G401 (cell line): Measurements from ENCODE around the gene HPCAL1. TPM values are rescaled to one million over a fixed set of nuclear protein-coding genes. Genes with fewer than 3 reads are reported as not detected.

Source experiments
- DNase-seq: peaks from one replicate; pipeline ENCODE4 v3.0.0-alpha.2; 2015; ENCODE audit warnings: low spot score
- in situ Hi-C: cut with HindIII; loops from 2 replicates; pipeline ENCODE4 v1.10.0; 2016; ENCODE audit warnings: low sequenced_read_pairs, mixed read lengths
- total RNA-seq: library from RNA; depleted of rRNA; stranded (reverse); fragments of >200 nt; shearing (Covaris generic); gene quantifications from 2 replicates; pipeline ENCODE4 v1.2.3, GENCODE V29; 2014

HPCAL1 gene
- total RNA-seq, 1 experiment from 2014 or later: 34.8 TPM

DNA sequence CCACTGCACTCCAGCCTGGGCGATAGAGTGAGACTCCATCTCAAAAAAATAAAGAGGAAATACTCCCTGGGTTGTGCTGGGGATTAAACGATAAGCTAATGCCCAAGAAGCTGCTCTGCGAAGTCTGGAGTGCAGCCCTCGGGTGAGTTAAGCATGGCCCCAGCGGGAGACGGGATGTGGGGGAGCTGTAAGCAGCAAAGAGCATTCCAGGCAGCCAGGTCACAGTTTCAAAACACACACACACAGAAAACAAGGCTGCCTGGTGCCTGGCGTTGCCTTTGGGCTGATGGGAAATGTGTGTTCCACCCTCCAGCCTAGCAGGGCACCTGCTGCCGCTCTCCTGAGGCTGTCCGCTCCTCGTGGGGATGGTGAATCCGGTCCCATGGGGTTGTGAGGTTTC is 121.3 kb downstream of the HPCAL1 start:
- in situ Hi-C loops: no loop called here

DNA sequence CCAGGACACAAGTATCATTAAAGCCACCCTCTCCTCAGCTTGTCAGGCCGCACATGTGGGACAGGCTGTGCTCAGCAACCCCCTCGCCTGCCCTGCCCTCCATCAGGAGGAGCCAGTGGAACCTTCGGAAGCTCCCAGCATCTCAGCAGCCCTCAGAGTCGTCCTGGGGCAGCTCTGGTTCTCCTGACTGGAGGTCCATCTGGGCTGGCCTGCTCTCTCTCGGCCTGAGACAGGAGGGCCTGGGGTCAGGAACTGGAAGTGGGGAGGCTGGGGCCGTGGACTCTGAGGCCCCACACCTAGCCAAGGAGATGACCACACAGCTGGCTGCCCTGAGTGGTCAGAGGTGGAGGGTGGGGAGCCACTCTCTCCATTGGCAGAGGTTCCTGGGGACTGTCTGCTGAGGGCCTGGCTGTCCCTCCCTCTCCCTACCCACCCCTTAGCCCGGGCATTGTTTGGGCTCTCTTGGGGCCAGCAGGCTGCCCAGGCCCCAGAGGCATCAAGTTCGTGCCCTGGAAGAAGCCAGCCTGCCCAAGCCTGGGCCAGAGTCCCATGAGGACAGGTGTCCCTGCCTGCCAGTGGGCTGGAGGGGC is 122.3 kb downstream of the HPCAL1 start:
- in situ Hi-C loops: loop anchor here (25.0 kb wide), 1 partner anchor 313 kb away; the partner anchor contains the start of gene RRM2
- DNase-seq: no peak

More for the DNA sequence above, 121.3 kb downstream of the HPCAL1 start:
- no peak for DNase-seq

DNA sequence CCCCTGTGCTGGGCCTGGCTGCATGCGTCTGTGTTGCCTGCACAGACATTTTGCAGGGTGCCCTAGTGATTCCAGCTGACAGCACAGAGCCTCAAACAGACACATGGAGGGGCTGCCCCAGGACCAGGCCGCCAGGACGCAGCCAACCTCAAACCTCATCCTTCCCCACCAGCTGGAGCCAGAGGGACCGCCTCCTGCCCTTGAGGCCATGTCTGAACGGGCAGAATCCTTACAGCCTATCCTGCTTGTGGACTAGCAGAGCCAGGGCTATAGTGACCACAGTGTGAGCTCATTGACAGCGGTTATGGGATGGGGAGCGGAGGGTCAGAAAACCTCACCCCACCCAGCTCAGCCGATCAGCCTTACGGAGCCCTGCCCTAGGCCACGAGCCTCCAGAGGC is 123.0 kb downstream of the HPCAL1 start:
- DNase-seq: no peak
- in situ Hi-C loops: loop anchor here (25.0 kb wide), 1 partner anchor 313 kb away; the partner anchor contains the start of gene RRM2

DNA sequence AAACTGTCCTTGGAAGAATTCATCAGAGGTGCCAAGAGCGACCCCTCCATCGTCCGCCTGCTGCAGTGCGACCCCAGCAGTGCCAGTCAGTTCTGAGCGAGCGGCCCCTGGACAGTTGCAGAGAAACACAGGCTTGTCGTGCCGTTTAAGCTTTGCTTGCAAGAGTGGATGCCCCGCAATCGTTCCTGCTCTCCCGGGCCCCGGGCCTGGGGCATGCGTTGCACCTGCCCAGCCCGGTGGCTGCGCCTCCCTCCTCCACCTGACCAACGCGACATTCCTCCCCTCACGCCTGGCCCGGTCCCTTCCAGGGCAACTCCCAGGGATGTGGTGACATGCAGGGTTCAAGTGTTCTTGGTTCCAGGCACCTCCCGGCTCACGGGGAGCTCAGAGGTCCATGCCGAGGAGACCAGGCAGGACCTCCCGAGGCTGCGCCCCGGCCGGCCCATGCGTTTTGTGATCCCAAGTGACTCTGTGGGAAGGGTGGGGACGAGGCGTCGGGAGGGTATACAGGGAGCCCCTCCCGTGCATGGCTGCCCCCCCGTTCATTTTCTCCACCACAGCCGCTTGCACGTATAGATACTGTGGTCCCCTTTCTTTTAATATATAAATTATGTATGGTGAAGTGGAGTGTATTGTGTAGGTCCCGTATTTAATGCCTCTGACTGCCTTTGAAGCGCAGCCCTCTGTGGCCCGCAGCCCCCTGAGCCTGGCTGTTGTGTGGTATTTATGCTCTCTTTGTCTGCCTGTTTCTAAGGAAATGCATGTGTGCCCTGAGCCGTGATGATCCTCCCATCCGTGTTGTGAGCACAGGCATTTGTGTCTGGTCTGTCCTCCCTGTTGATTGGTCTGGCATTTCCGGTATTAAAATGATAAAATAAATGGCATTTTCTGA is 124.3 kb downstream of the HPCAL1 start:
- no peak for DNase-seq
- in situ Hi-C loops: loop anchor here (25.0 kb wide), 1 partner anchor 315 kb away; the partner anchor contains the start of gene RRM2

DNA sequence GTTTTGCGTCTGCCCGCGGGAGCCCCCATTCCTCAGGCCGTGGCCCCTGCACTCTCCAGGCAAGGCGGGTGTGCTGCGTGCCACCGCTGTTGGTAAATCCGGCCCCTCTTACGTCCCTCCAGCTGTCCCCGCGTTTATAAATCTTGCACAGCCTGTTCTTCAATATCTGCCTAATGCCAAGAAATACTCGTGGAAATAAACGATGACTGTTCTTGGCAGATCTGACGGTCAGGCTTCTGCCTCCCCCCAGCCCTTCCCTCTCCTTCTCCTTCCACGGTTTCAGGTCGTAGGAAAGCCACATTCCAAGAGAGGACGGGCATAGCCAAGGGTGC is 124.9 kb downstream of the HPCAL1 start:
- in situ Hi-C loops: loop anchor here (25.0 kb wide), 1 partner anchor 315 kb away; the partner anchor contains the start of gene RRM2
- no peak for DNase-seq

DNA sequence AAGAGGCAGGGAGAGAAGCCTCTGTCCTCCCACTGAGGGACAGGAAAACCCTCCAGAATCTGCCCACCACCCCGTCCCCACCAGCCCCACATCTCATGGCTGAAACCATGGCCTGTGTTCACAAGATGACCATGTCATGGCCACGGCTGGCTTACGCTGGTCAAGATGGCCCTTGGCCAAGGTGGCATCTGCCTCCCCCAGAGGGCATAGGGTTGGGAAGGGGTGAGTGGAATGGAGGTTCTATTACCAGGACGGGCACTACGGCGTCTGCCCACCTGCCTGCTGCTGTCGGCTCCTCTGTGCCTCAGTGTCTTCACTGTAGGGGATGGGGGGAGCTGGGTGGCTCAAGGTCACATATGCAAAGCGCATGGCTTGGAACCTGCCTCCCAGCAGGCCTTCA is 125.7 kb downstream of the HPCAL1 start:
- no peak for DNase-seq
- in situ Hi-C loops: loop anchor here (25.0 kb wide), 1 partner anchor 316 kb away; the partner anchor contains the start of gene RRM2

DNA sequence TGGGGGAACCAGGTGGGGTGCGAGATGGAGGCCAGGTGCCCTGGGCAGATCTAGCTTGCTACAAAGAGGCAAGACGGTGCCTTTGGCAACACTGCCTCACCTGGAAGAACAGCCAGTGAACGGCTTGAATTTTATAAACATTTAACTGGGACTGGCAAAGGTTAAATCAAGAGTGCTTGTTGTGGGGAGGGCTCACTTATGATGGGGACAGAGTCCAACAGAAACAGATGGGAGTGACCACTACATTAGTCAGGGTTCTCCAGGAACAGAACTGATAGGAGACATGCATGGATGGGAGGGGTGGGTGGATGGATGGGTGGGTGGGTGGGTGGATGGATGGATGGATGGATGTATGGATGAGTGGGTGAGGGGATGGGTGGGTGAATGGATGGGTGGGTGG is 126.2 kb downstream of the HPCAL1 start:
- in situ Hi-C loops: loop anchor here (25.0 kb wide), 1 partner anchor 317 kb away; the partner anchor contains the start of gene RRM2
- DNase-seq: no peak

DNA sequence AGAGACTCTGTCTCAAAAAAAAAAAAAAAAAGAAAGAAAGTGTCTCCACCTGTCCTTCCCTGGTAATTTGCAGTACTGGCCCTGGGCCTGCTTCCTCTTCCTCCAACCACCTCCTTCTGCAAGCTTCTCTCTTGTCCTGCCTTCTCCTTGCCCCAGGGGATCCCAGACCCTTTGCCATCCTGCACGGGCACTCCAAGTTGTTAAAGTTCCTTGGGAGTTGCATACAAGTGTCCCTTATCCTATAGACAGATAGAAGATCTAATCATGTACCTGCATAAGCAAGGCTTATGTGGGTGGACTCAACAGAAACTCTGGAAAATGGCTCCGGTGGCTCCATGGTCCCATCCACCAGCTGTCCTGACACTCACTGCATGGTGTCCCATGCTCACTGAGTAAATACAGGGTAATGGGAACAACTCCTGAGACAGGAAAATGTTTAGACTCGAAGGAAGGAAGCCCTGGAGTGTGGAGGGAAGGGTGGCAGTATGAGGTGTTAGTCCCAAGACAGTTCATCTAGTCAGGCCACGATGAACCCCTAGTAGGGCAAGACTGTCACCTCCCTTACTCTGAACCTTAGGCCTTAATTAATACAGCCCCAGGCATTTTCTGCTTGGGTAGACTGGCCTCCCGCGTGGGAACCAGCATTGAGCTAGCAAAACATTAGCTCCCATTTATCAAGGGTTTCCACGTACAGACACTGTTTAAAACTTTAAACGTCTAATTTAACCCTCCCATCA is 128.3 kb downstream of the HPCAL1 start:
- DNase-seq: no peak
- in situ Hi-C loops: loop anchor here (25.0 kb wide), 1 partner anchor 319 kb away; the partner anchor contains the start of gene RRM2

DNA sequence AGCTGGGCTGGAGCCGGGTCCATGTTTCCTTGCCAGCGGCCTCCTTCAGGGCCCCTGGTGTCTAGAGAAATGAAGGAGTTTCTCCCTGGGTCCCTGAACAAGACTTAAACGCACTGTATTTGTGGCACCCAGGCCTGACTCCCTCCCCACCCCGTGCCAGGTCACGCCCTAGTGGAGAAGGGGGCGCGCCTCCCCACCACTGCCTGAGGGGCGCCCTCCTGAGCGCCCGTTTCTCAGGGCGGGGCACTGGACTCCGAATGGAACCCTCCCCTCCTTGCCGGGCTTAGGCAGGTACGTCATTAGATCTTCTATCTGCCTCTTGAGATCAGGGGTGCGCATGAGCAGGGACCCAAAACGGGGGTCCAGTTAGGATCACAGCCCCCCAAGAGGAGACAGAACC is 129.1 kb downstream of the HPCAL1 start:
- in situ Hi-C loops: loop anchor here (25.0 kb wide), 1 partner anchor 319 kb away; the partner anchor contains the start of gene RRM2

DNA sequence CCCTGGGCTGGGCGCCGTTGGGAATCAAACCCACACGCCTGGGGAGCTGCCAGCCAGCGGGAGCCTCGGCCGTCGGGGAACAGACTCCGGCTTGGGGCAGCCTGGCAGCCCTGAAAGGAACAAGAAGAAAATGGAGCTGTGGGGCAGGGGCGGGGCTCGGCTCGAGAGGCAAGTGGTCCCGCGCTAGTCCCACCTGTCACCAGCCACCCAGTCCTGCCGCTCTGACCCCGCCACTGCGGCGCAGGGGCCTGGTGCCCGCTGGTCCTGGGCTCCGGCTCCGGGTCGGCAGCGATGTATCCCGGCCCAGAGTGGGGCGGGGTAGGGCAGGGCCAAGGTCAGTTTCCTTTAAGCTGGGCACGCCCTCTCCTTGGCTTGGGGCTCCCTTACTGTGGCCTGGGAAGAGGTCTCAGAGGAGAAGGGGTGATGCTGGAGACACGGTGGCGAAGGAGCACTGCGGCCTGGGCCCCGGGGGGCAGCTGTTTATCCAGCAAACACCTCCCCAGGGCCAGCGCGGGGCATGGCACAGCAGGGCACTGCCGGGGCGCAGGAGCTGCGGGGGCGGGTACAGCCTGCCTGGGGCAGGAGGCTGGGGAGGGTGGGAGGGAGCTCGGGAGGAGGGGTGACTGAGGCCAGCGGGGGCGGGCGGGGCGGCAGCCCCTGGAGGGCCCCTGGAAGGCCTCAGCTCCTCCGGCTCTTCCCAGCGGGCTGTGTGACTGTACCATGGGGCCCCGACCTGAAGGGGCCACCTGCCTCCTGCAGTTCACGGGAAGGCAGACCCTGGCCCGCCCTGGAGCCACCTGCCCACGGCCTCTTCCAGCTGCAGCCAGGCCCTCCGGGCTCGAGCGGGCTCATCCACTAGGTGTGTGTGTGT is 129.8 kb downstream of the HPCAL1 start:
- in situ Hi-C loops: loop anchor here (25.0 kb wide), 1 partner anchor 320 kb away; the partner anchor contains the start of gene RRM2
- no peak for DNase-seq

More for the DNA sequence above, 129.1 kb downstream of the HPCAL1 start:
- DNase-seq: no peak

DNA sequence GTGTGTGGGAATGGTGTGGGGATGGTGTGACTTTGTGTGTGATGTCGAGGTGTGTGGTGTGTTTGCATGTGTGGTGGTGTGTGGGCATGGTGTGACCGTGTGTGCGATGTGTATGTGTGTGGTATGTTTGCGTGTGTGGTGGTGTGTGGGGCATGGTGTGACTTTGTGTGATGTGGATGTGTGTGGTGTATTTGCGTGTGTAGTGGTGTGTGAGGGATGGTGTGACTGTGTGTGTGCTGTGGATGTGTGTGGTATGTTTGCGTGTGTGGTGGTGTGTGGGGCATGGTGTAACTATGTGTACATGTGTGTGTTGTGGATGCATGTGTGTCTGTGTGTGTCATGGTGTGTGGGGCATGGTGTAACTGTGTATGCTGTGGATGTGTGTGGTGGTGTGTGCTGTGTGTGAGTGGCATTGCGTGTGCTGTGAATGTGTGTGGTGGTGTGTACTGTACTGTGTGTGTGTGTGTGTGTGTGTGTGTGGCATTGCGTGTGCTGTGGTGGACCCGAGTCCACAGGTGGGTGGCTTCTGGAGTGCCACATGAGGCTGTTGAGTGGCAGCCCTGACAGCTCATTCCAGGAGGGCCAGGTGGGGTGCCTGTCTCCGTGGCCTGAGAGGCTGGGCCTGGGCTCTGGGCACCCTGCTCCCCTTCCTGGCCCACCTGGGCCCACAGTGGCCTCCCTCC is 130.7 kb downstream of the HPCAL1 start:
- DNase-seq: no peak
- in situ Hi-C loops: loop anchor here (25.0 kb wide), 1 partner anchor 321 kb away; the partner anchor contains the start of gene RRM2

DNA sequence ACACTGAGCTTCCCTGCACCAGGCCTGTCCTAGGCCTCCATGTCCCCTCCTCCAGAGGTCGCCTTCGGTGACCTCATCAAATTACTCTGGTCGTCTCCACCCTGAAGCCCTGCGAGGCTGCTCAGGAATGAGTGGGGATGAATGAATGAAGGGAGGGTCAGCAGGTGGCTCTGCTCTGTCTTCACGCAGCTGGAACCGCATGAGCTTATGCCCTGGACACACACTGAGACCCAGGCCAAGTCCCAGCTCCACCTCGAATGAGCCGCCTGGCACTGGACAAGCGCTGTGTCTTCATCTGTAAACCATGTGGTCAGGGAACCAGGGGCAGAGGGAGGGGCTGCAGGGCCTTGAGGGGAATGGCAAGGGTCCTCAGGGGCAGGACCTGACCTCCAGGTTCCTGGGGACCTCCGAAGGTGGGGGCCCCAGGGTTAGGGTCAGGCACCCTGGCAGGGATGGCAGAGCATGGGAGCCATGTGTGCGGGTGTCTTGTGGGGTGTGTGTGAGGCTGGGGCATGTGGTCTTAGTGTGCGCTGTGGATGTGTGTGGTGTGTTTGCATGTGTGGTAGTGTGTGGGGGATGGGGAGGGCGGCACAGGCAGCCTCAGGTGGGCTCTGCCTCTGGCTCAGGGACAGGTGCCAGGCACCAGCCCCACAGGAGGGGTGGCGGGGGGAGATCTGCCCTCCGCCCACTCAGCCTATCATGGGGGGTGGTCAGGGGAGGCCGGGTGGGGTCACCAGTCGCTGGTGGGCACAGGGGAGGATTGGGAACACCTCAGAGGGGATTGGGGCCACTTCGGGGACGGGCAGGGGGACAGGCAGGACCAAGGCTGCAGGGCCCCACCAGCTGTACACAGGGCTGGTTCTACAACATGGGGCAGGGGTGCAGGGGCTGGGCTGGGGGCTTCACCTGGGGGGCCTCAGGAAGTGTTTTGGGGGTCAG is 131.5 kb downstream of the HPCAL1 start:
- no peak for DNase-seq
- in situ Hi-C loops: loop anchor here (25.0 kb wide), 1 partner anchor 322 kb away; the partner anchor contains the start of gene RRM2

DNA sequence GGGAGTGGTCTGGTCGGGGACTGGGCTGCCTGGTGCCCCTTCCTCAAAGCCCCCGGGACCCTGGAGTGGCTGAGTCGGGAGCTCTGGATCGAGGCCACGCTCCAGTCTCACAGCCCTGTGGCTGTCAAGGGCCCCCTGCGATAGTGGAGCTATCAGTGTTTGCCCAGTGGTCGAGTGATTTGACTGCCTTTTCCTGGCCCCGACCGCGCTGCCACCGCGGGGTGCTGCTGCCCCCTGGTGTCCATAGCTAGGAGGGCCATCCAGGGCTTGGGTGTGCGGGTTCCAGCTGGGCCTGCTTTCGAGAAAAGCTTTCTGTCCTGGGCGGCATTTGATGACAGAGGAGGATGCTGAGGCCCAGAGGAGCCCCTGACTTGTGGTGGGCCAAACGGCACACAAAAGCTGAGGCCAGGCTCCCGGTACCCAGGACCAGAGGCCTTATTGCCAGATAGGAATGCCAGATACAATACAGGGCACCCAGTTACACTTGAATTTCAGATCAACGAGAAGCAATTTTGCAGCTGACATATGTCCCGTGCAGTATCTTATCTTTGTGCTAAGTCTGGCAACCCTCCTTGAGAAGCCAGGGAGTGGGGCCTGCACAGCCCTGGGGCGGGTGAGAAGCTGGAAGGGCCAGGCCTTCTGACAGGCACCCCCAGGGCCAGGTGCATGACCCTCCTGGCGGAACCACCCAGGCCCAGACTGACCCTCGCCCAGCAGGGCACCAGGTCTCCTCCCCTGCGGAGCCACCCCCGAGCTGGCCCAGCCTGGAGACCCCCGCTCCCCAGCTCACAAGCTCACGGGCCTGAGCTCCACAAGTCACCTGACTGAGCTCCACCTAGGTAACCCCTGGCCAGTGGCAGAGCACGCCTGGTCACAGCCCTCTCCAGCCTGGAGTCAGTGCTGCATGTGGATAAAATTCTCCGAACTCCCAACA is 132.4 kb downstream of the HPCAL1 start:
- DNase-seq: peak; percentile 65
- in situ Hi-C loops: loop anchor here (25.0 kb wide), 1 partner anchor 323 kb away; the partner anchor contains the start of gene RRM2

DNA sequence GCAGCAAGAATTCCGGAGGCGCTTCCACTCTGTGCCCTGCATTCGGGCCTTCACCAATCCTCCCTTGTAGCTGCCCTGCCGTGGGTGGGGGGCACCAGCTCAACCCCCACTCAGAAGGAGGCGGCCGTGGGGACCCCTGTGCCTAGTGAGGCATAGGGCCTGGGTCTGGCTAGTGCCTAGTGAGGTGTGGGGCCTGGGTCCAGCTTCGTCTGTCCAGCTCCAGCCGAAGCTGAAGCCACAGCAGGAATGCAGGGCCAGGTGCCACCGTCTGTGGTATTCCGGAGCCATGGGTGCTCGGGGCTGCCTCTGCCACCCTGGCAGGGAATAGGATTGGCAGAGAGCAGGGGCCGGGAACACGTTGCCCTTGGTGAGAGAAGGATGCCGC is 133.1 kb downstream of the HPCAL1 start:
- no peak for DNase-seq
- in situ Hi-C loops: loop anchor here (25.0 kb wide), 1 partner anchor 324 kb away; the partner anchor contains the start of gene RRM2

DNA sequence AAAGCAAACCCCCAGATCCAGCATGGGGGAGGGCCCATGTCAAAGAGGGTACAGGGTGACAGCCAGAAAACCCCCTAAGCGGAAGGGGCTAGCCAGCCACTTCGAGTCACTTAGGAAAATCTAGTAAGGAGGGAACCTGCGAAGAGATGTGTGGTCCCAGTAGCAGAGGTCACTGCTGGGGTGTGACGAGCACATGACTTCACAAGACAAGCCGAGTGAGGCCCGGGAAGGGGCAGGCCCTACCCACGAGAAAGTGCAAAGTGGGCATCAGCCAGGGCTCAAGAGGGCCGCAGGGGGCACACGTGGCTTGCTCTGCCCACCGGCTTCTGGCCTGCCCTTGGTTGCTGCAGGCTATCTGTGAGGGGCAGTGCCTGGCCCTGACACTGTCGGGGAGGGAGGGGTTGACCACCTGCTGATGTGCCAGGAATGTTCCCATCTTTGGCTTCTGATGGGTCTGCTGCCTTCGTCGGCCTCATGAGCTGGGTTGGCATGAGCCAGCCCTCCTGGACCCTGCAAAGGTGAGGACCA is 133.9 kb downstream of the HPCAL1 start:
- DNase-seq: no peak

More for the DNA sequence above, 133.9 kb downstream of the HPCAL1 start:
- in situ Hi-C loops: loop anchor here (25.0 kb wide), 1 partner anchor 324 kb away; the partner anchor contains the start of gene RRM2
